H9 (cell line): ENCODE data around the gene RNF31. TPM values are rescaled to one million over a fixed set of nuclear protein-coding genes. Genes with fewer than 3 reads are reported as not detected.
"Not testable (repeated sequence)": the region's sequence is repeated elsewhere in the genome, so short reads cannot be mapped to it uniquely, and the experiment has no call there.

Source experiments
- DNase-seq: peaks from one replicate; pipeline ENCODE4 v3.0.0-alpha.2; 2017
- H2AFZ ChIP-seq: one replicate; pipeline ENCODE4 v1.6.1; 2013; ENCODE audit warnings: mild to moderate bottlenecking, low read length, control low read depth, moderate library complexity
- H2AK5ac ChIP-seq: 2 replicates; pipeline ENCODE4 v1.6.1; 2013; ENCODE audit warnings: low read length, control low read depth, mixed read lengths; ENCODE audit not compliant: insufficient read length
- H2BK120ac ChIP-seq: one replicate; pipeline ENCODE4 v1.6.1; 2013; ENCODE audit warnings: low read depth, mild to moderate bottlenecking, low read length, control low read depth, inconsistent platforms; ENCODE audit not compliant: poor library complexity, severe bottlenecking
- H2BK12ac ChIP-seq: 2 replicates; pipeline ENCODE4 v1.6.1; 2013; ENCODE audit warnings: low read length, control low read depth, mixed read lengths, low read depth; ENCODE audit not compliant: insufficient read length
- H2BK15ac ChIP-seq: 2 replicates; pipeline ENCODE4 v1.6.1; 2013; ENCODE audit warnings: low read depth, low read length, control low read depth
- H2BK20ac ChIP-seq: one replicate; pipeline ENCODE4 v1.6.1; 2013; ENCODE audit warnings: low read depth, mild to moderate bottlenecking, low read length, control low read depth, inconsistent platforms; ENCODE audit not compliant: poor library complexity, severe bottlenecking
- H2BK5ac ChIP-seq: 2 replicates; pipeline ENCODE4 v1.6.1; 2013; ENCODE audit warnings: low read length, control low read depth, mixed read lengths; ENCODE audit not compliant: insufficient read length
- H3K14ac ChIP-seq: 2 replicates; pipeline ENCODE4 v1.6.1; 2013; ENCODE audit warnings: low read length, control low read depth; ENCODE audit not compliant: insufficient read depth
- H3K18ac ChIP-seq: 2 replicates; pipeline ENCODE4 v1.6.1; 2013; ENCODE audit warnings: low read depth, mild to moderate bottlenecking, mixed read lengths, low read length, control low read depth; ENCODE audit not compliant: insufficient read length
- H3K23ac ChIP-seq: 2 replicates; pipeline ENCODE4 v1.6.1; 2013; ENCODE audit warnings: low read length, control low read depth, mixed read lengths, low read depth; ENCODE audit not compliant: insufficient read length
- H3K23me2 ChIP-seq: 2 replicates; pipeline ENCODE4 v1.6.1; 2013; ENCODE audit warnings: low read depth, mild to moderate bottlenecking, mixed read lengths, low read length, control low read depth; ENCODE audit not compliant: insufficient read length, poor library complexity, severe bottlenecking
- H3K27ac ChIP-seq: 2 replicates; pipeline ENCODE4 v1.5.1; 2013; ENCODE audit warnings: low read length, control low read depth, mixed read lengths, low read depth; ENCODE audit not compliant: insufficient read length
- H3K27me3 ChIP-seq: 2 replicates; pipeline ENCODE4 v1.6.1; 2013; ENCODE audit warnings: low read length, control low read depth, inconsistent platforms; ENCODE audit not compliant: insufficient read depth
- H3K4ac ChIP-seq: 2 replicates; pipeline ENCODE4 v1.6.1; 2013; ENCODE audit warnings: low read depth, mild to moderate bottlenecking, control low read depth, inconsistent platforms, low read length, moderate library complexity
- H3K4me1 ChIP-seq: 2 replicates; pipeline ENCODE4 v1.6.1; 2013; ENCODE audit warnings: low read length, control low read depth, inconsistent platforms; ENCODE audit not compliant: insufficient read depth
- H3K4me2 ChIP-seq: 2 replicates; pipeline ENCODE4 v1.6.1; 2013; ENCODE audit warnings: low read length, control low read depth, mixed read lengths; ENCODE audit not compliant: insufficient read length, insufficient read depth
- H3K56ac ChIP-seq: 2 replicates; pipeline ENCODE4 v1.6.1; 2013; ENCODE audit warnings: low read depth, mild to moderate bottlenecking, mixed read lengths, low read length, control low read depth; ENCODE audit not compliant: insufficient read length
- H3K79me1 ChIP-seq: 2 replicates; pipeline ENCODE4 v1.6.1; 2013; ENCODE audit warnings: low read depth, mild to moderate bottlenecking, moderate library complexity, low read length, control low read depth, inconsistent platforms; ENCODE audit not compliant: insufficient read depth, poor library complexity, severe bottlenecking
- H3K79me2 ChIP-seq: 2 replicates; pipeline ENCODE4 v1.6.1; 2013; ENCODE audit warnings: low read length, control low read depth, inconsistent platforms; ENCODE audit not compliant: insufficient read depth
- H3K9ac ChIP-seq: 2 replicates; pipeline ENCODE4 v1.6.1; 2013; ENCODE audit warnings: low read length, control low read depth, mixed read lengths; ENCODE audit not compliant: insufficient read length; ENCODE audit errors: extremely low read depth
- H3K9me3 ChIP-seq: one replicate; pipeline ENCODE4 v1.6.1; 2013; ENCODE audit warnings: low read depth, low read length, inconsistent platforms; ENCODE audit not compliant: control insufficient read depth
- H3T11ph ChIP-seq: one replicate; pipeline ENCODE4 v1.6.1; 2013; ENCODE audit warnings: mild to moderate bottlenecking, low read length, control low read depth, inconsistent platforms
- H4K20me1 ChIP-seq: one replicate; pipeline ENCODE4 v1.6.1; 2013; ENCODE audit not compliant: control insufficient read depth, insufficient read length, insufficient read depth
- H4K5ac ChIP-seq: 2 replicates; pipeline ENCODE4 v1.6.1; 2013; ENCODE audit warnings: low read depth, mild to moderate bottlenecking, mixed read lengths, low read length, control low read depth; ENCODE audit not compliant: insufficient read length
- H4K8ac ChIP-seq: replicated peaks from 2 replicates; pipeline ENCODE4 v1.6.1; 2013; ENCODE audit warnings: low read length, control low read depth, mixed read lengths, low read depth; ENCODE audit not compliant: insufficient read length
- H4K91ac ChIP-seq: 2 replicates; pipeline ENCODE4 v1.6.1; 2013; ENCODE audit warnings: low read depth, mild to moderate bottlenecking, moderate library complexity, mixed read lengths, low read length, control low read depth; ENCODE audit not compliant: insufficient read length
- H3K27ac Mint-ChIP-seq, 3 experiments: 2 replicates in 2 of 3; 3 replicates in 1 of 3; pipeline ENCODE4 v1.8.0; 2020 to 2021; ENCODE audit warnings: mixed read lengths in 3 of 3, mild to moderate bottlenecking in 1 of 3, moderate library complexity in 1 of 3
- H3K27me3 Mint-ChIP-seq: 2 replicates; pipeline ENCODE4 v1.8.0; 2021; ENCODE audit warnings: low read depth, mild to moderate bottlenecking, moderate library complexity, mixed read lengths
- H3K36me3 Mint-ChIP-seq, 3 experiments: 2 replicates in 2 of 3; 3 replicates in 1 of 3; pipeline ENCODE4 v1.8.0; 2020 to 2021; ENCODE audit warnings: low read depth in 3 of 3, mixed read lengths in 3 of 3; ENCODE audit not compliant: insufficient read depth in 1 of 3
- H3K4me1 Mint-ChIP-seq, 2 experiments: 2 replicates each; pipeline ENCODE4 v1.8.0; 2020; ENCODE audit warnings: mixed read lengths in 2 of 2
- H3K4me3 Mint-ChIP-seq, 2 experiments: 2 replicates in 1 of 2; 3 replicates in 1 of 2; pipeline ENCODE4 v1.8.0; 2020 to 2021; ENCODE audit warnings: mild to moderate bottlenecking in 2 of 2, mixed read lengths in 2 of 2, moderate library complexity in 1 of 2
- H3K9me3 Mint-ChIP-seq, 2 experiments: 2 replicates in 1 of 2; 3 replicates in 1 of 2; pipeline ENCODE4 v1.8.0; 2020; ENCODE audit warnings: mild to moderate bottlenecking in 2 of 2, mixed read lengths in 2 of 2, moderate library complexity in 1 of 2
- WGBS: extraction: QIAGEN DNeasy Blood & Tissue Kit; methylation state at CpG from one replicate; pipeline ENCODE4 v1.1.7; 2013; ENCODE audit warnings: missing lambda C conversion rate, low lambda C conversion rate, mixed read lengths; ENCODE audit not compliant: insufficient read length; ENCODE audit errors: extremely low coverage; 5-methylcytosine and 5-hydroxymethylcytosine counted together
- total RNA-seq: library from RNA; stranded (reverse); gene quantifications from 2 replicates; pipeline ENCODE4 v1.2.1, GENCODE V29; 2021
- TF ChIP-seq, protein P1 (sequence below): fragments of 200-600 bp; sonication (generic); conservative IDR thresholded peaks from 3 replicates; pipeline ENCODE4 v1.8.0; 2021; ENCODE audit warnings: antibody characterized with exemption, mild to moderate bottlenecking

RNF31 gene
- total RNA-seq, 1 experiment from 2014 or later, result 87.3 TPM

- no peaks in the 10 kb centered on the region for H3K79me1 ChIP-seq
- Mint-ChIP-seq H3K27me3 (no peaks in the 10 kb centered on the region), H3K27ac (no peak overlapping the region), H3K4me1 (no peaks in the 10 kb centered on the region; a peak in 2 of 4 replicates), H3K9me3 (peaks cover 18 to 19% of the 10 kb centered on the region in 2 experiments), H3K4me3 (no peak overlapping the region), H3K36me3 (peaks cover 54 to 63% (median 61%) of the 10 kb centered on the region in 3 experiments)
- no peaks in the 10 kb centered on the region for H3K27me3 ChIP-seq
- no peak overlapping the region for H3K56ac ChIP-seq
- H2BK12ac ChIP-seq, result no peak overlapping the region
- no peak overlapping the region for H4K91ac ChIP-seq
- H2BK120ac ChIP-seq, result no peak overlapping the region
- H3K9ac ChIP-seq, result no peak overlapping the region
- no peak overlapping the region for H4K8ac ChIP-seq
- no peaks in the 10 kb centered on the region for H4K20me1 ChIP-seq
- no peaks in the 10 kb centered on the region for H3K23me2 ChIP-seq
- no peak overlapping the region for H3K4ac ChIP-seq
- TF ChIP-seq, protein P1, sequence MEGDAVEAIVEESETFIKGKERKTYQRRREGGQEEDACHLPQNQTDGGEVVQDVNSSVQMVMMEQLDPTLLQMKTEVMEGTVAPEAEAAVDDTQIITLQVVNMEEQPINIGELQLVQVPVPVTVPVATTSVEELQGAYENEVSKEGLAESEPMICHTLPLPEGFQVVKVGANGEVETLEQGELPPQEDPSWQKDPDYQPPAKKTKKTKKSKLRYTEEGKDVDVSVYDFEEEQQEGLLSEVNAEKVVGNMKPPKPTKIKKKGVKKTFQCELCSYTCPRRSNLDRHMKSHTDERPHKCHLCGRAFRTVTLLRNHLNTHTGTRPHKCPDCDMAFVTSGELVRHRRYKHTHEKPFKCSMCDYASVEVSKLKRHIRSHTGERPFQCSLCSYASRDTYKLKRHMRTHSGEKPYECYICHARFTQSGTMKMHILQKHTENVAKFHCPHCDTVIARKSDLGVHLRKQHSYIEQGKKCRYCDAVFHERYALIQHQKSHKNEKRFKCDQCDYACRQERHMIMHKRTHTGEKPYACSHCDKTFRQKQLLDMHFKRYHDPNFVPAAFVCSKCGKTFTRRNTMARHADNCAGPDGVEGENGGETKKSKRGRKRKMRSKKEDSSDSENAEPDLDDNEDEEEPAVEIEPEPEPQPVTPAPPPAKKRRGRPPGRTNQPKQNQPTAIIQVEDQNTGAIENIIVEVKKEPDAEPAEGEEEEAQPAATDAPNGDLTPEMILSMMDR, result no peak
- H3K9me3 ChIP-seq, result no peaks in the 10 kb centered on the region
- WGBS, result no CpG with 5 or more reads among the region's 13 CpGs
- no peak overlapping the region for H3T11ph ChIP-seq
- no peak overlapping the region for H3K23ac ChIP-seq
- no peak overlapping the region for H2BK5ac ChIP-seq
- no peak overlapping the region for H4K5ac ChIP-seq
- H3K14ac ChIP-seq, result no peak overlapping the region
- no peak overlapping the region for H2BK20ac ChIP-seq
- H3K4me1 ChIP-seq, result no peaks in the 10 kb centered on the region
- no peak overlapping the region for H3K4me2 ChIP-seq
- no peaks in the 10 kb centered on the region for H3K79me2 ChIP-seq
- no peak overlapping the region for H2BK15ac ChIP-seq
- no peak for DNase-seq
- no peak overlapping the region for H2AK5ac ChIP-seq
- no peak overlapping the region for H3K18ac ChIP-seq
- no peak overlapping the region for H3K27ac ChIP-seq
- H2AFZ ChIP-seq, result no peak overlapping the region
These were observed 43.8 kb upstream of the RNF31 start for GRCh38 chr14:24103451-24103850.

- H3K23me2 ChIP-seq, H4K8ac ChIP-seq, H3K27me3 ChIP-seq, H3K79me2 ChIP-seq, H2BK12ac ChIP-seq, H3K56ac ChIP-seq, H3K4me3 Mint-ChIP-seq, H3K27ac ChIP-seq, H2BK120ac ChIP-seq, H4K5ac ChIP-seq, H3K9me3 ChIP-seq, H3K9ac ChIP-seq, H2BK5ac ChIP-seq, H3K18ac ChIP-seq, H3K4me1 ChIP-seq, H2BK20ac ChIP-seq, H3T11ph ChIP-seq, H3K4ac ChIP-seq, DNase-seq, H4K91ac ChIP-seq, H3K79me1 ChIP-seq, H2AFZ ChIP-seq, H3K4me1 Mint-ChIP-seq, H3K27me3 Mint-ChIP-seq, H4K20me1 ChIP-seq, H3K4me2 ChIP-seq, H2AK5ac ChIP-seq, H3K14ac ChIP-seq, H3K23ac ChIP-seq, H2BK15ac ChIP-seq: not testable (repeated sequence)
- Mint-ChIP-seq H3K27ac (0 out of 7 replicates have a peak overlapping the region, but pooled peaks of 1 of the 3 experiments have one; percentile 53), H3K36me3 (peaks cover 37 to 42% (median 42%) of the 10 kb centered on the region in 3 experiments), H3K9me3 (peaks cover 18 to 19% of the 10 kb centered on the region in 2 experiments)
- WGBS, result no CpG with 5 or more reads among the region's 8 CpGs
These were observed 41.6 kb upstream of the RNF31 start for GRCh38 chr14:24105609-24106239.
